ENCODE data around the gene SPPL2A. TPM values are rescaled to one million over a fixed set of nuclear protein-coding genes. Genes with fewer than 3 reads are reported as not detected.

Gene SPPL2A
- total RNA-seq, 1 experiment from 2014 or later = 64.4 TPM

DNA sequence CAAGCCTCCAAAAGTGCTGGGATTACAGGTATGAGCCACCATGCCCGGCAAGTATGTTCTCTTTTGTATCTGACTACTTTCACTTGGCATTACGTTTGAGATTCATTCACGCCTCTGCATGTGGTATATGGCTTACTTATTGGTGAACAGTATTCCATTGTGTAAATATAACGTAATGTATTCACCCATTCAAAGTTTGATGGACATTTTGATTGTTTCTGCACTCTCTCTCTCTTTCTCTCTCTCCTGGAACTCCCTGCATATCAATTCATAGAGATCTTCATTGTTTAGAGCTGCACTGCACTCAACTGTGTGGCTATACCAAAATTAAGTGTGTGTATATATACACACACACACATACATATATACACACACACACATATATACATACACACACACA is 30.4 kb downstream of the SPPL2A start:
- Mint-ChIP-seq H3K27me3 (ENCODE audit: low read depth) (no peaks in the 10 kb centered on the region), H3K27ac (no peak overlapping the region), H3K36me3 (ENCODE audit: insufficient read depth in 1 of 3, low read depth in 3 of 3) (peaks cover 3 to 43% (median 27%) of the 10 kb centered on the region in 3 experiments; a peak in 6 of 7 replicates), H3K4me3 (no peak overlapping the region), H3K4me1 (no peaks in the 10 kb centered on the region), H3K9me3 (no peaks in the 10 kb centered on the region)
- H3K9ac ChIP-seq (ENCODE audit: extremely low read depth, insufficient read length, low read length) = no peak overlapping the region
- no peaks in the 10 kb centered on the region for H4K20me1 ChIP-seq (ENCODE audit: control insufficient read depth, insufficient read depth, insufficient read length)
- no peak overlapping the region for H3K4me2 ChIP-seq (ENCODE audit: insufficient read depth, insufficient read length, low read length)
- no peaks in the 10 kb centered on the region for H3K23me2 ChIP-seq (ENCODE audit: insufficient read length, low read depth, low read length, poor library complexity, severe bottlenecking)
- H3K79me2 ChIP-seq (ENCODE audit: insufficient read depth, low read length) = no peaks in the 10 kb centered on the region
- no peak overlapping the region for H4K5ac ChIP-seq (ENCODE audit: insufficient read length, low read depth, low read length)
- no CpG with 5 or more reads among the region's 4 CpGs for WGBS (ENCODE audit: extremely low coverage, insufficient read length, low lambda C conversion rate)
- no peaks in the 10 kb centered on the region for H3K27me3 ChIP-seq (ENCODE audit: insufficient read depth, low read length)
- no peak for DNase-seq
- H3K79me1 ChIP-seq (ENCODE audit: insufficient read depth, low read depth, low read length, poor library complexity, severe bottlenecking) = no peaks in the 10 kb centered on the region
- H2AK5ac ChIP-seq (ENCODE audit: insufficient read length, low read length) = no peak overlapping the region
- H2BK5ac ChIP-seq (ENCODE audit: insufficient read length, low read length) = no peak overlapping the region
- no peaks in the 10 kb centered on the region for H3K9me3 ChIP-seq (ENCODE audit: control insufficient read depth, low read depth, low read length)
- no peak overlapping the region for H3K27ac ChIP-seq (ENCODE audit: insufficient read length, low read depth, low read length)
- H2BK15ac ChIP-seq (ENCODE audit: low read depth, low read length) = no peak overlapping the region
- no peak overlapping the region for H3K18ac ChIP-seq (ENCODE audit: insufficient read length, low read depth, low read length)
- H2AFZ ChIP-seq (ENCODE audit: low read length) = no peak overlapping the region
- TF ChIP-seq, protein P1, sequence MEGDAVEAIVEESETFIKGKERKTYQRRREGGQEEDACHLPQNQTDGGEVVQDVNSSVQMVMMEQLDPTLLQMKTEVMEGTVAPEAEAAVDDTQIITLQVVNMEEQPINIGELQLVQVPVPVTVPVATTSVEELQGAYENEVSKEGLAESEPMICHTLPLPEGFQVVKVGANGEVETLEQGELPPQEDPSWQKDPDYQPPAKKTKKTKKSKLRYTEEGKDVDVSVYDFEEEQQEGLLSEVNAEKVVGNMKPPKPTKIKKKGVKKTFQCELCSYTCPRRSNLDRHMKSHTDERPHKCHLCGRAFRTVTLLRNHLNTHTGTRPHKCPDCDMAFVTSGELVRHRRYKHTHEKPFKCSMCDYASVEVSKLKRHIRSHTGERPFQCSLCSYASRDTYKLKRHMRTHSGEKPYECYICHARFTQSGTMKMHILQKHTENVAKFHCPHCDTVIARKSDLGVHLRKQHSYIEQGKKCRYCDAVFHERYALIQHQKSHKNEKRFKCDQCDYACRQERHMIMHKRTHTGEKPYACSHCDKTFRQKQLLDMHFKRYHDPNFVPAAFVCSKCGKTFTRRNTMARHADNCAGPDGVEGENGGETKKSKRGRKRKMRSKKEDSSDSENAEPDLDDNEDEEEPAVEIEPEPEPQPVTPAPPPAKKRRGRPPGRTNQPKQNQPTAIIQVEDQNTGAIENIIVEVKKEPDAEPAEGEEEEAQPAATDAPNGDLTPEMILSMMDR (conservative IDR thresholded peaks at IDR 0.05) = no peak
- H3T11ph ChIP-seq (ENCODE audit: low read length) = no peak overlapping the region
- H2BK20ac ChIP-seq (ENCODE audit: low read depth, low read length, poor library complexity, severe bottlenecking) = no peak overlapping the region
- H4K91ac ChIP-seq (ENCODE audit: insufficient read length, low read depth, low read length) = no peak overlapping the region
- H3K23ac ChIP-seq (ENCODE audit: insufficient read length, low read depth, low read length) = no peak overlapping the region
- no peak overlapping the region for H2BK12ac ChIP-seq (ENCODE audit: insufficient read length, low read depth, low read length)
- H3K14ac ChIP-seq (ENCODE audit: insufficient read depth, low read length) = no peak overlapping the region
- H2BK120ac ChIP-seq (ENCODE audit: low read depth, low read length, poor library complexity, severe bottlenecking) = no peak overlapping the region
- H4K8ac ChIP-seq (replicated peaks; ENCODE audit: insufficient read length, low read depth, low read length) = no peak overlapping the region
- H3K56ac ChIP-seq (ENCODE audit: insufficient read length, low read depth, low read length) = no peak overlapping the region
- no peaks in the 10 kb centered on the region for H3K4me1 ChIP-seq (ENCODE audit: insufficient read depth, low read length)
- H3K4ac ChIP-seq (ENCODE audit: low read depth, low read length) = no peak overlapping the region
